Activated naive CD4-positive, alpha-beta T cell treated with anti-CD3 and anti-CD28 coated beads for 36 hours (primary cell): Measurements from ENCODE around the gene IFT88. TPM values are rescaled to one million over a fixed set of nuclear protein-coding genes. Genes with fewer than 3 reads are reported as not detected.

Experiments used
- CTCF ChIA-PET: fragments of 350-600 bp; sonication (Branson Sonifier 250); formaldehyde crosslinking; loops from one replicate; lab custom pipeline; 2021; ENCODE audit warnings: antibody characterized with exemption; lab: Charles Lee
- DNase-seq: peaks from one replicate; pipeline ENCODE4 v3.0.0-alpha.2; 2020
- H3K27ac Mint-ChIP-seq: one replicate; pipeline ENCODE4 v1.8.0; 2021; ENCODE audit warnings: mild to moderate bottlenecking, mixed read lengths
- H3K27me3 Mint-ChIP-seq: one replicate; pipeline ENCODE4 v1.8.0; 2021; ENCODE audit warnings: low read depth, mixed read lengths
- H3K36me3 Mint-ChIP-seq: one replicate; pipeline ENCODE4 v1.8.0; 2021; ENCODE audit warnings: low read depth, mixed read lengths
- H3K4me1 Mint-ChIP-seq: one replicate; pipeline ENCODE4 v1.8.0; 2021; ENCODE audit warnings: low read depth, mixed read lengths
- H3K4me3 Mint-ChIP-seq: one replicate; pipeline ENCODE4 v1.8.0; 2021; ENCODE audit warnings: mild to moderate bottlenecking, moderate library complexity, mixed read lengths
- H3K9me3 Mint-ChIP-seq: one replicate; pipeline ENCODE4 v1.8.0; 2021; ENCODE audit warnings: mixed read lengths
- intact Hi-C: fragments of 100-400 bp; cut with micrococcal nuclease; formaldehyde crosslinking; loops from one replicate; pipeline ENCODE4 v1.15.1; 2023
- total RNA-seq, 2 experiments: library from RNA; stranded (reverse); gene quantifications; one replicate each; pipeline ENCODE4 v1.2.3, GENCODE V29; 2021

IFT88 gene
- total RNA-seq, 2 experiments from 2014 or later = 2.7 TPM

DNA sequence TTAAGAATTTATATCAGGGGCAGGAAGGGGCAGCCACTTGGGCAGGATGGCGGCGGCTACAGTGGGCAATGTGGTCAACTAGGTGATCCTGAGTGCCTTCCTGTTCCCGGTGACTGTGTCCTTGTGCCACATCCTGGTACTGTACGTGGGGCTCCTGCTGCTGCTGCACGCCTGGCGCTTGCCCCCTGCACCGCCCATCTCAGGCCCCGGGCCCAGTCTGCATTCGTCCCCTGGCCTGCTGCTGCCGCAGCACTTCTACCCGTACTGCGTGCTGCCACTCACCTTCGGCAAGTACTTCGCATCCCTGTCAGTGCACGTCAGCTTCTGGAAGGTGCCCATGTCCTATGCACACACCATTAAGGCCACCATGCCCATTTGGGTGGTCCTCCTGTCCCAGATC is 40.1 kb downstream of the IFT88 start:
- Mint-ChIP-seq H3K27me3 (no peaks in the 10 kb centered on the region), H3K4me3 (no peak overlapping the region), H3K36me3 (peaks cover 7% of the 10 kb centered on the region), H3K27ac (no peak overlapping the region), H3K9me3 (no peaks in the 10 kb centered on the region), H3K4me1 (no peaks in the 10 kb centered on the region)
- intact Hi-C loops = no loop called here
- DNase-seq = no peak
- CTCF ChIA-PET = no interaction called here

DNA sequence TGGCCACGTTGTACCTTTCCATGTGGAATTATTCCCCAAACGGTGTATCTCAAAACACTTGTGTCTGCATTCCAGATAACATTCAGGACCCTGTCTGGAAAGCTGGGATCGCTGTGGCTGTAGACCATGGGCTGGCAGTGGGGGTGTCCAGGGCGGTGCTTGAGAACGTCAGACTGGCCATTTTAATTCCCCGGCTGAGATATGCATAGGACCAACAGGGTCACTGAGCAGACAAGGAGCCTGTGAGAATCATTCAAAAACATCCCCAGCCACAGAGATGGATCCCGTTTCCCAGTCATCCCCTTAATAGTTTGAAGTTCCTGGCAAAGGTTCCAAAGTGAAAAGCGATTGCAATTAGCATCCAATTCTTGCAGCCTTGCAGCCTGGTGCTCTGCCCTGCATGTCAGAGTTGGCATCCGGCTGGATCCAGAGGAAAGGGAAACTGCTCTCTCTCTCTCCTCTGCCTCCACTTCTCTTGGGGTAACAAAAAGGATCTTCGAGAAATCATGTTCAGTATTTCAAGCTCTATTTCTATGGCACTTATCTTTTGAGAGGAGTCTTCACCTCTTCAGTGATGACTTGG is 41.6 kb downstream of the IFT88 start:
- Mint-ChIP-seq H3K36me3 (peaks cover 7% of the 10 kb centered on the region), H3K9me3 (no peaks in the 10 kb centered on the region), H3K27me3 (no peaks in the 10 kb centered on the region), H3K4me1 (no peaks in the 10 kb centered on the region), H3K27ac (no peak overlapping the region), H3K4me3 (no peak overlapping the region)
- no peak for DNase-seq
- intact Hi-C loops = no loop called here
- CTCF ChIA-PET = interaction anchor here (0.6 to 0.9 kb wide), 2 partner anchors 104 to 251 kb away, joined by 3 read pairs; no protein-coding TSS in a partner anchor

DNA sequence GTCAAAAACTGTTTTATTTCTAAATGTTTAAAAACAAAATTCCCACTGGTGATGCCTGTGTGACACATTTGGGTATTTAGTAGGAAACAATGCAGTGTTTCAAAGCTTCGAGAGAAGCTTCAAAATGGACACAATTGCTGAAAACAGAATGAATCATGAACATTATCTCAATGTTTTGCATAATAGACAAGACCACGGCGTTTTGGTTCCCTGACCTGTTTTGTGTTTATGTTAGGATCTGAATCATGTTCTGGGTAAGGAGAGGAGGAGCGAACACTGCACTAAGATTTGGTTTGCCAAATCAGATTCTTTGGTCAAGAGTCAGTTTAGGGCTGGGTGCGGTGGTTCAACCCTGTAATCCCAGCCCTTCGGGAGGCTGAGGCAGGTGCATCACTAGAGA is 42.2 kb downstream of the IFT88 start:
- no peak overlapping the region for H3K27ac Mint-ChIP-seq
- CTCF ChIA-PET = interaction anchor here (0.6 to 0.9 kb wide), 3 partner anchors 103 to 548 kb away, joined by 3 to 4 read pairs (median 3); no protein-coding TSS in a partner anchor
- no peak for DNase-seq
- H3K9me3 Mint-ChIP-seq = no peaks in the 10 kb centered on the region
- no peaks in the 10 kb centered on the region for H3K27me3 Mint-ChIP-seq
- peaks cover 7% of the 10 kb centered on the region for H3K36me3 Mint-ChIP-seq
- no peak overlapping the region for H3K4me3 Mint-ChIP-seq
- intact Hi-C loops = no loop called here
- no peaks in the 10 kb centered on the region for H3K4me1 Mint-ChIP-seq

- H3K9me3 Mint-ChIP-seq = no peaks in the 10 kb centered on the region
These were observed 43.0 kb downstream of the IFT88 start for GRCh38 chr13:20610006-20610405.

DNA sequence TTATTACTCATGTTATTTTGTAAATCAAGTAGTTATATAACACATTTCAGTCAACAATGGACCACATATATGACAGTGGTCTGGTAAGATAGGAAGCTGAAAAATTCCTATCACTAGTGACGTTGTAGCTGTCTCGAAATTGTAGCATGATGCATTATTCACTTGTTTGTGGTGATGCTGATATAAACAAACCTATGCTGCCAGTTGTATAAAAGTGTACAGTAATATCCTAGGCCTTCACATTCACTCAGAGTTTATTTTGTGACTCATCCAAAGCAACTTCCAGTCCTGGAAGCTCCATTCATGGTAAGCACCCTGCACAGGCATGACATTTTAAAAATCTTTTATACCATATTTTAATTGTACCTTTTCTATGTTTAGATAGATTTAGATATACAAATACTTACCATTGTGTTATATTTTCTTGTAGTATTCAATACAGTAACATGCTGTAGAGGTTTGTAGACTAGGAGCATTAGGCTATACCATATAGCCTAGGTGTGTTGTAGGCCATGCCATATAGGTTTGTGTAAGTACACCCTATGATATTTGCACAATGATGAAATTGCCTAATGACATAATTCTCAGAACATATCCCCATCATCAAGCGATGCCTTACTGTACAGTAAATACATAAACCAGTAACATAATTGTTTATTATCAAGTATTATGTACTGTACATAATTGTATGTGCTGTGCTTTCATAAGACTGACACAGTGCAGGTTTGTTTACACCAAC is 49.3 kb downstream of the IFT88 start:
- intact Hi-C loops = no loop called here
- Mint-ChIP-seq H3K4me3 (no peak overlapping the region), H3K9me3 (no peaks in the 10 kb centered on the region), H3K36me3 (peaks cover 6% of the 10 kb centered on the region), H3K27ac (no peak overlapping the region), H3K27me3 (no peaks in the 10 kb centered on the region), H3K4me1 (no peaks in the 10 kb centered on the region)
- no peak for DNase-seq
- CTCF ChIA-PET = no interaction called here

More at GRCh38 chr13:20610006-20610405, 43.0 kb downstream of the IFT88 start:
- Mint-ChIP-seq H3K4me1 (no peaks in the 10 kb centered on the region), H3K27ac (no peak overlapping the region), H3K4me3 (no peak overlapping the region), H3K36me3 (peaks cover 7% of the 10 kb centered on the region), H3K27me3 (no peaks in the 10 kb centered on the region)
- DNase-seq = no peak
- intact Hi-C loops = no loop called here
- CTCF ChIA-PET = no interaction called here

GRCh38 chr13:20623000-20623399 is 56.0 kb downstream of the IFT88 start:
- peaks cover 23% of the 10 kb centered on the region for H3K36me3 Mint-ChIP-seq
- no peaks in the 10 kb centered on the region for H3K27me3 Mint-ChIP-seq
- no peaks in the 10 kb centered on the region for H3K4me1 Mint-ChIP-seq
- H3K27ac Mint-ChIP-seq = no peak overlapping the region
- H3K4me3 Mint-ChIP-seq = no peak overlapping the region
- intact Hi-C loops = no loop called here
- CTCF ChIA-PET = no interaction called here
- H3K9me3 Mint-ChIP-seq = peaks cover 7% of the 10 kb centered on the region
- DNase-seq = no peak

- CTCF ChIA-PET = no interaction called here
- Mint-ChIP-seq H3K27me3 (no peaks in the 10 kb centered on the region), H3K9me3 (peaks cover 7% of the 10 kb centered on the region), H3K4me1 (no peaks in the 10 kb centered on the region), H3K36me3 (peaks cover 23% of the 10 kb centered on the region), H3K27ac (no peak overlapping the region), H3K4me3 (no peak overlapping the region)
- intact Hi-C loops = no loop called here
- DNase-seq = no peak
These were observed 57.3 kb downstream of the IFT88 start for GRCh38 chr13:20624213-20624612.

GRCh38 chr13:20633802-20634201 is 66.8 kb downstream of the IFT88 start:
- H3K27ac Mint-ChIP-seq = no peak overlapping the region
- DNase-seq = no peak
- intact Hi-C loops = no loop called here
- CTCF ChIA-PET = no interaction called here
- no peaks in the 10 kb centered on the region for H3K4me1 Mint-ChIP-seq
- H3K36me3 Mint-ChIP-seq = peaks cover 4% of the 10 kb centered on the region
- no peaks in the 10 kb centered on the region for H3K27me3 Mint-ChIP-seq
- no peak overlapping the region for H3K4me3 Mint-ChIP-seq
- H3K9me3 Mint-ChIP-seq = no peaks in the 10 kb centered on the region

GRCh38 chr13:20636079-20636478 is 69.1 kb downstream of the IFT88 start:
- no peak for DNase-seq
- Mint-ChIP-seq H3K27ac (no peak overlapping the region), H3K36me3 (peaks cover 4% of the 10 kb centered on the region), H3K9me3 (no peaks in the 10 kb centered on the region), H3K4me3 (no peak overlapping the region), H3K27me3 (no peaks in the 10 kb centered on the region), H3K4me1 (no peaks in the 10 kb centered on the region)
- CTCF ChIA-PET = no interaction called here
- intact Hi-C loops = no loop called here

DNA sequence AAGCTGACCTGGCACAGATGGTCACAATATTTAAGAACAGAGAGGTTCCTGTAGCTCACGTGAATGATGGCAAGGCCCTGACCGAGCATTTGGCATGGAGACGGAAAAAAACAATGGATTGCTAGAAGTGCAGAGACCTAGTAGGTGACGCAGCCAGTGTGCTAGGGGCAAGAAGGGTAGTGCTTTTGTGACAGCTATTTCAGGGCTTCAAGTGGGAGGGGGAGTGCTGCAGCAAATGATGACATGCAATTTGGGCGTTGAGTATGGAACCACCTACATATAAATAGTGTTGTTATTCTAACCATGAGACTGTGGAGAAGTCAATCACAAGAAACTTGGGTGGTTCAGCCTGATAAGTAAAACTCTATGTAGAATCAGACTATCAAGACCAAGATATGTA is 70.9 kb downstream of the IFT88 start:
- no peaks in the 10 kb centered on the region for H3K27me3 Mint-ChIP-seq

GRCh38 chr13:20647758-20648157 is 80.8 kb downstream of the IFT88 start:
- Mint-ChIP-seq H3K27me3 (no peaks in the 10 kb centered on the region), H3K36me3 (peaks cover 14% of the 10 kb centered on the region), H3K9me3 (no peaks in the 10 kb centered on the region), H3K27ac (no peak overlapping the region), H3K4me1 (no peaks in the 10 kb centered on the region), H3K4me3 (no peak overlapping the region)
- intact Hi-C loops = no loop called here
- DNase-seq = no peak
- CTCF ChIA-PET = no interaction called here

More for the DNA sequence above, 70.9 kb downstream of the IFT88 start:
- H3K4me1 Mint-ChIP-seq = no peaks in the 10 kb centered on the region
- intact Hi-C loops = no loop called here
- peaks cover 3% of the 10 kb centered on the region for H3K36me3 Mint-ChIP-seq
- CTCF ChIA-PET = interaction anchor here (0.8 kb wide), 1 partner anchor 152 kb away, joined by 3 read pairs; no protein-coding TSS in a partner anchor
- no peak overlapping the region for H3K4me3 Mint-ChIP-seq
- no peak for DNase-seq
- H3K27ac Mint-ChIP-seq = no peak overlapping the region
- no peaks in the 10 kb centered on the region for H3K9me3 Mint-ChIP-seq

DNA sequence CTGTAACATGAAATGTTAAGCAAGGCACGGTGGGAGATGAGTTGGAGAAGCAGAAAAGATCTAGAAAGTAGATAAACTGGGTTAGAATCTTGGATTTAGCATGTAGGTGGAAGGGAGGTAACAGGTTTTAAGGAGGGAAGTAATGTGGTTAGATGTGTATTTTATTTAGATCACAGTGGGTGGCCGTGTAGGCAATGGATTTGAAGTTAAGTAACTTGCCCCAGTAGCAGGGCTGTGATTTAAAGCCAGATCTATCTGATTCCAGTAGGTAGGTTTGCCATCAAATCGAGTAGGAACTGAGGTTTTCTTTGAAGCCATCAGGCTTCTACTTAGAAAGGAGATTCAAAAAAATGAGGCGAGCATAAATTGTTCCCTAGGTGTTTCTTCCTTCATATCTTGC is 86.0 kb downstream of the IFT88 start:
- no peaks in the 10 kb centered on the region for H3K9me3 Mint-ChIP-seq
- H3K27me3 Mint-ChIP-seq = no peaks in the 10 kb centered on the region
- CTCF ChIA-PET = no interaction called here
- peaks cover 6% of the 10 kb centered on the region for H3K36me3 Mint-ChIP-seq
- no peak overlapping the region for H3K4me3 Mint-ChIP-seq
- no peak for DNase-seq
- H3K4me1 Mint-ChIP-seq = no peaks in the 10 kb centered on the region
- H3K27ac Mint-ChIP-seq = no peak overlapping the region
- intact Hi-C loops = no loop called here

GRCh38 chr13:20654156-20654555 is 87.2 kb downstream of the IFT88 start:
- DNase-seq = no peak
- no peaks in the 10 kb centered on the region for H3K4me1 Mint-ChIP-seq
- no peak overlapping the region for H3K4me3 Mint-ChIP-seq
- H3K36me3 Mint-ChIP-seq = peaks cover 7% of the 10 kb centered on the region
- no peaks in the 10 kb centered on the region for H3K27me3 Mint-ChIP-seq
- H3K9me3 Mint-ChIP-seq = no peaks in the 10 kb centered on the region
- no peak overlapping the region for H3K27ac Mint-ChIP-seq
- intact Hi-C loops = no loop called here
- CTCF ChIA-PET = no interaction called here
